Measurements from ENCODE around the gene SRPRA.
"Not testable (repeated sequence)": the region's sequence is repeated elsewhere in the genome, so short reads cannot be mapped to it uniquely, and the experiment has no call there.

The SRPRA gene

GRCh38 chr11:126256216-126256615, 12.5 kb downstream of the SRPRA start:
- no peak for DNase-seq (ENCODE audit: low spot score)
- TF ChIP-seq CTCF (IDR thresholded peaks at IDR 0.05; ENCODE audit: extremely low read depth, missing control alignments) = no peak

- not testable (repeated sequence) for DNase-seq (ENCODE audit: low spot score)
These were observed 13.2 kb downstream of the SRPRA start for GRCh38 chr11:126255507-126255906.

GRCh38 chr11:126254819-126255218, 13.9 kb downstream of the SRPRA start:
- TF ChIP-seq CTCF (IDR thresholded peaks at IDR 0.05; ENCODE audit: extremely low read depth, missing control alignments) = no peak
- DNase-seq (ENCODE audit: low spot score) = no peak

- no peak for TF ChIP-seq CTCF (IDR thresholded peaks at IDR 0.05; ENCODE audit: extremely low read depth, missing control alignments)
- DNase-seq (ENCODE audit: low spot score) = no peak
These were observed 15.4 kb downstream of the SRPRA start for GRCh38 chr11:126253265-126253664.

GRCh38 chr11:126246636-126247035, 22.1 kb downstream of the SRPRA start:
- TF ChIP-seq CTCF (IDR thresholded peaks at IDR 0.05; ENCODE audit: extremely low read depth, missing control alignments) = no peak
- DNase-seq (ENCODE audit: low spot score) = no peak

GRCh38 chr11:126233391-126233790, 35.3 kb downstream of the SRPRA start:
- DNase-seq (ENCODE audit: low spot score) = no peak
- no peak for TF ChIP-seq CTCF (IDR thresholded peaks at IDR 0.05; ENCODE audit: extremely low read depth, missing control alignments)

GRCh38 chr11:126232683-126233082, 36.0 kb downstream of the SRPRA start:
- no peak for TF ChIP-seq CTCF (IDR thresholded peaks at IDR 0.05; ENCODE audit: extremely low read depth, missing control alignments)
- no peak for DNase-seq (ENCODE audit: low spot score)

- no peak for TF ChIP-seq CTCF (IDR thresholded peaks at IDR 0.05; ENCODE audit: extremely low read depth, missing control alignments)
- DNase-seq (ENCODE audit: low spot score) = no peak
These were observed 36.8 kb downstream of the SRPRA start for GRCh38 chr11:126231725-126232459.
